ENCODE data around the gene NT5DC2. TPM values are rescaled to one million over a fixed set of nuclear protein-coding genes. Genes with fewer than 3 reads are reported as not detected.

Gene NT5DC2
- total RNA-seq, 3 donors from 2014 or later = 29.7 to 53.1 (median 42.8) TPM

GRCh38 chr3:52523386-52524257, 10.0 kb downstream of the NT5DC2 start:
- Mint-ChIP-seq H3K4me3 (no peak overlapping the region), H3K9me3 (no peaks in the 10 kb centered on the region), H3K27me3 (ENCODE audit: low read depth) (no peaks in the 10 kb centered on the region), H3K36me3 (ENCODE audit: insufficient read depth) (no peaks in the 10 kb centered on the region), H3K4me1 (ENCODE audit: low read depth) (no peaks in the 10 kb centered on the region)
- no peak for ATAC-seq
- DNase-seq = no peak

DNA sequence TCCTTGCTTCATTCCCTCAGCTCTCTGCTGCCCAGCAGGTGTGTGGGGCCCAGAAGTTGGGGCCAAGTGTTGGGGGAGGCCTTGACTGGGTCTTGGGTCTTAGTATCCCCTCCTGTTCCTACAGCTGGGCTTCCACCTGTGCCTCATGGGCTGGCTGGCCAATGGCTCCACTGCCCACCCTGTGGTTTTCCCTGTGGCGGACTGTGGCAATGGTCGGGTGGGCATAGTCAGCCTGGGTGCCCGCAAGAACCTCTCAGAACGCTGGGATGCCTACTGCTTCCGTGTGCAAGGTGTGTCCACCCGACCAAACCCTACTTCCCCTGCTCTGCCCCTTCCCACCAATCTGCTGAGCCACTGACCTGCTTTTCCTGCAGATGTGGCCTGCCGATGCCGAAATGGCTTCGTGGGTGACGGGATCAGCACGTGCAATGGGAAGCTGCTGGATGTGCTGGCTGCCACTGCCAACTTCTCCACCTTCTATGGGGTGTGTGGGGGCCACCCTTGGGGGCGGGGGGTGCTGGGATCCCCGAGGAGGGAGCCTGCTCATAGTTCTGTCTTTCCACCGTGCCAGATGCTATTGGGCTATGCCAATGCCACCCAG, 10.9 kb downstream of the NT5DC2 start:
- ATAC-seq (no peak), DNase-seq (no peak)
- Mint-ChIP-seq H3K4me1 (ENCODE audit: low read depth) (no peaks in the 10 kb centered on the region), H3K36me3 (ENCODE audit: insufficient read depth) (no peaks in the 10 kb centered on the region), H3K27me3 (ENCODE audit: low read depth) (no peaks in the 10 kb centered on the region), H3K4me3 (no peak overlapping the region), H3K9me3 (no peaks in the 10 kb centered on the region)

GRCh38 chr3:52521881-52522650, 11.6 kb downstream of the NT5DC2 start:
- ATAC-seq (no peak), DNase-seq (no peak)
- H3K4me1 Mint-ChIP-seq (ENCODE audit: low read depth) = no peaks in the 10 kb centered on the region
- no peak overlapping the region for H3K4me3 Mint-ChIP-seq
- H3K27me3 Mint-ChIP-seq (ENCODE audit: low read depth) = no peaks in the 10 kb centered on the region
- H3K36me3 Mint-ChIP-seq (ENCODE audit: insufficient read depth) = no peaks in the 10 kb centered on the region
- H3K9me3 Mint-ChIP-seq = no peaks in the 10 kb centered on the region

DNA sequence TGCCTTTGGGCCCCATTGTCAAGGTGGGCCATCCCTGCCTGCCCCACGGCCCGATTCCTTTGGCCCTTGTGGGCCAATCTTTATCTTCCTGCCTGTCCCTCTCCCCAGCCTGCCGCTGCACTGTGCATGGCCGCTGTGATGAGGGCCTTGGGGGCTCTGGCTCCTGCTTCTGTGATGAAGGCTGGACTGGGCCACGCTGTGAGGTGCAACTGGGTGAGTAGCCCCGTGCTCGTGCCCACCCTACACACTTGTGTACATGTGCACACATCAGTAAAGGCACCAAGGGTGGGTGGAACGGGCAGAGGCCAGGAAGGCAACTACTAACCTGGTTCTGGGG, 12.2 kb downstream of the NT5DC2 start:
- Mint-ChIP-seq H3K4me3 (no peak overlapping the region), H3K36me3 (ENCODE audit: insufficient read depth) (no peaks in the 10 kb centered on the region), H3K27me3 (ENCODE audit: low read depth) (no peaks in the 10 kb centered on the region), H3K9me3 (no peaks in the 10 kb centered on the region), H3K4me1 (ENCODE audit: low read depth) (no peaks in the 10 kb centered on the region)
- DNase-seq = no peak
- ATAC-seq = no peak

DNA sequence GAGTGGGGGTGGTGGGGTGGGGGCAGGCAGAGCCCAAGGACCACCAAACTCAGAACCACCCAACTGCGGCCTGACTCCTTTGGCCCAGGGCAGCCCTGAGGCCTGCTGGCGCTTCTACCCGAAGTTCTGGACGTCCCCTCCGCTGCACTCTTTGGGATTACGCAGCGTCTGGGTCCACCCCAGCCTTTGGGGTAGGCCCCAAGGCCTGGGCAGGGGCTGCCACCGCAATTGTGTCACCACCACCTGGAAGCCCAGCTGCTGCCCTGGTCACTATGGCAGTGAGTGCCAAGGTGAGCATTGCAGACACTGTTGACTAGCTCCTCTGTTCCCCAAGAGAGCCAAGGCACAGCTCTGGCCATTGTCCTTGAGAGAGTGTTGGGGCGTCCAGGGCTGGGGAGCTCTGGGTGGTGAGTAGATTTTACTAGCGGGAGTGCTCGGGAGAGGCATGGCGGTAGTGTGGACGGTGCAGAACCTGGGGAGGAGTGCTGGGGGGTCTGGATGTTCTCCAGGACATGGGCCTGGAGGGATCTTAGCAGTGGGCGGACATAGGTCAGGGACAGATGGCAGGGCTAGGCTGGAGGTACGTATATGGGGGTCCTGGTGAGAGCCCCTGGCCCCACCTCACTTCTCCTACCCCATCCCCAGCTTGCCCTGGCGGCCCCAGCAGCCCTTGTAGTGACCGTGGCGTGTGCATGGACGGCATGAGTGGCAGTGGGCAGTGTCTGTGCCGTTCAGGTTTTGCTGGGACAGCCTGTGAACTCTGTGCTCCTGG, 12.8 kb downstream of the NT5DC2 start:
- Mint-ChIP-seq H3K4me1 (ENCODE audit: low read depth) (no peaks in the 10 kb centered on the region), H3K27me3 (ENCODE audit: low read depth) (no peaks in the 10 kb centered on the region)

DNA sequence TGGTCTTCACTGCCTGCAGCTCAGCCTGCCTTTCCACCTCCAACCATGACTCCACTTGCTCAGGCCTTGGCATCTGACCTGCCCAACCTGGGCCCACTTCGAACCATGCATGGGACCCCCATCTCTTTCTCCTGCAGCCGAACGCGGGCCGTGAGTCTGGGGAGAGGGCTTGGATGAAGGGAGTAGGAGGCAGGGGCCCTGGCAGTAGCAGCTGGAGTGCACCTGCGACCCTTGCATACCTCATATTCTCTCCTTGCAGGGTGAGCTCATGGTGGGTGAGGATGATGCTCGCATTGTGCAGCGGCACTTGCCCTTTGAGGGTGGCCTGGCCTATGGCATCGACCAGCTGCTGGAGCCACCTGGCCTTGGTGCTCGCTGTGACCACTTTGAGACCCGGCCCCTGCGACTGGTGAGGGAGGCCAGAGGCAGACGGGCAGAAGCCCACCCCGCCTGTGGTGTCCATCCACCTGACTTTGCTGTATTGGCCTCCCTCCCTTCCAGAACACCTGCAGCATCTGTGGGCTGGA, 13.5 kb downstream of the NT5DC2 start:
- Mint-ChIP-seq H3K27me3 (ENCODE audit: low read depth) (no peaks in the 10 kb centered on the region), H3K36me3 (ENCODE audit: insufficient read depth) (no peaks in the 10 kb centered on the region), H3K9me3 (no peaks in the 10 kb centered on the region), H3K4me3 (no peak overlapping the region), H3K4me1 (ENCODE audit: low read depth) (no peaks in the 10 kb centered on the region)
- ATAC-seq = no peak
- no peak for DNase-seq

More for the DNA sequence above, 12.8 kb downstream of the NT5DC2 start:
- no peaks in the 10 kb centered on the region for H3K36me3 Mint-ChIP-seq (ENCODE audit: insufficient read depth)
- H3K4me3 Mint-ChIP-seq = no peak overlapping the region
- ATAC-seq = no peak
- DNase-seq = no peak
- H3K9me3 Mint-ChIP-seq = no peaks in the 10 kb centered on the region

- DNase-seq (no peak), ATAC-seq (no peak)
- H3K4me3 Mint-ChIP-seq = no peak overlapping the region
- no peaks in the 10 kb centered on the region for H3K4me1 Mint-ChIP-seq (ENCODE audit: low read depth)
- H3K27me3 Mint-ChIP-seq (ENCODE audit: low read depth) = no peaks in the 10 kb centered on the region
- H3K36me3 Mint-ChIP-seq (ENCODE audit: insufficient read depth) = no peaks in the 10 kb centered on the region
- H3K9me3 Mint-ChIP-seq = no peaks in the 10 kb centered on the region
Observed at GRCh38 chr3:52519445-52520140, 14.1 kb downstream of the NT5DC2 start.

GRCh38 chr3:52518723-52519444, 14.8 kb downstream of the NT5DC2 start:
- H3K4me1 Mint-ChIP-seq (ENCODE audit: low read depth) = no peaks in the 10 kb centered on the region
- peak overlapping the region; percentile 26 for H3K4me3 Mint-ChIP-seq
- no peaks in the 10 kb centered on the region for H3K9me3 Mint-ChIP-seq
- DNase-seq = no peak
- no peaks in the 10 kb centered on the region for H3K36me3 Mint-ChIP-seq (ENCODE audit: insufficient read depth)
- no peak for ATAC-seq
- H3K27me3 Mint-ChIP-seq (ENCODE audit: low read depth) = no peaks in the 10 kb centered on the region

GRCh38 chr3:52517796-52518722, 15.6 kb downstream of the NT5DC2 start:
- Mint-ChIP-seq H3K27me3 (ENCODE audit: low read depth) (no peaks in the 10 kb centered on the region), H3K4me1 (ENCODE audit: low read depth) (no peaks in the 10 kb centered on the region), H3K36me3 (ENCODE audit: insufficient read depth) (no peaks in the 10 kb centered on the region), H3K4me3 (no peak overlapping the region), H3K9me3 (no peaks in the 10 kb centered on the region)
- ATAC-seq = no peak
- no peak for DNase-seq

GRCh38 chr3:52516509-52517195, 17.0 kb downstream of the NT5DC2 start:
- DNase-seq (no peak), ATAC-seq (no peak)
- H3K36me3 Mint-ChIP-seq (ENCODE audit: insufficient read depth) = no peaks in the 10 kb centered on the region
- H3K27me3 Mint-ChIP-seq (ENCODE audit: low read depth) = no peaks in the 10 kb centered on the region
- H3K4me1 Mint-ChIP-seq (ENCODE audit: low read depth) = no peaks in the 10 kb centered on the region
- H3K4me3 Mint-ChIP-seq = no peak overlapping the region
- no peaks in the 10 kb centered on the region for H3K9me3 Mint-ChIP-seq

- H3K4me1 Mint-ChIP-seq (ENCODE audit: low read depth) = no peaks in the 10 kb centered on the region
- no peak overlapping the region for H3K4me3 Mint-ChIP-seq
- DNase-seq = no peak
- no peaks in the 10 kb centered on the region for H3K9me3 Mint-ChIP-seq
- ATAC-seq = no peak
- no peaks in the 10 kb centered on the region for H3K27me3 Mint-ChIP-seq (ENCODE audit: low read depth)
- no peaks in the 10 kb centered on the region for H3K36me3 Mint-ChIP-seq (ENCODE audit: insufficient read depth)
Observed at GRCh38 chr3:52515192-52515591, 18.5 kb downstream of the NT5DC2 start.

DNA sequence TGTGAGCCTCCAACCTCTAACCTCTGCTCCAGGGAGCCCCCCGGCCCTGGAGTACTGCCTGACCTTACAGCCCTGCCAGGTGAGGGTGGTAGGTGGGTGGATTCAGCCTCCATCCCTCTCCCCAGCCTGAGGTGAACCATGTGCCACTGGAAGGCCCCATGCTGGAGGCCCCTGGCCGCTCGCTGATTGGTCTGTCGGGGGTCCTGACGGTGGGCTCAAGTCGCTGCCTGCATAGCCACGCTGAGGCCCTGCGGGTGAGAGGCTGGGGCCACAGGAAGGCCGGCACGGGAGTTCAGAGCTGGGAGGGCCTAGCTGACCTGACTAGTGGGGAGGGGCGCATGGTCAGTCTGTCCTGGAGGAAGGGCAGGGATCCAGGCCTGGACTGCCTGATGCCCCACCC, 19.1 kb downstream of the NT5DC2 start:
- ATAC-seq = no peak
- no peaks in the 10 kb centered on the region for H3K27me3 Mint-ChIP-seq (ENCODE audit: low read depth)
- no peaks in the 10 kb centered on the region for H3K36me3 Mint-ChIP-seq (ENCODE audit: insufficient read depth)
- H3K9me3 Mint-ChIP-seq = no peaks in the 10 kb centered on the region
- H3K4me3 Mint-ChIP-seq = no peak overlapping the region
- no peaks in the 10 kb centered on the region for H3K4me1 Mint-ChIP-seq (ENCODE audit: low read depth)
- DNase-seq = no peak
